OCI-LY7 (cell line): ENCODE results near the gene GNAL. TPM values are rescaled to one million over a fixed set of nuclear protein-coding genes. Genes with fewer than 3 reads are reported as not detected.

Experiments
- BruUV-seq: library from RNA; stranded (reverse); fragments of 400-500 nt; replicated peaks from 2 replicates; lab custom pipeline; 2021; lab: Mats Ljungman, UMichigan
- CTCF ChIA-PET: fragments of 300-600 bp; sonication (Branson Sonifier 250); formaldehyde crosslinking; loops from one replicate; lab custom pipeline; 2022; ENCODE audit warnings: antibody characterized with exemption; ENCODE audit not compliant: unreplicated experiment; lab: Charles Lee
- POLR2A ChIA-PET: fragments of 300-600 bp; sonication (Branson Sonifier 250); formaldehyde crosslinking; loops from one replicate; lab custom pipeline; 2022; ENCODE audit warnings: antibody characterized with exemption; lab: Charles Lee
- DNase-seq: peaks from one replicate; pipeline ENCODE4 v3.0.0-alpha.2; 2015; ENCODE audit warnings: low spot score
- H2AFZ ChIP-seq: fragments of 200-600 bp; sonication (generic), shearing (Covaris generic); 2 replicates; pipeline ENCODE4 v1.6.1; 2014; ENCODE audit warnings: mild to moderate bottlenecking, antibody characterized with exemption, low read length, moderate library complexity
- H3K27ac ChIP-seq: fragments of 200-600 bp; sonication (generic); 2 replicates; pipeline ENCODE4 v1.5.1; 2014; ENCODE audit warnings: mixed run types, low read depth, mild to moderate bottlenecking, moderate library complexity, low read length, inconsistent platforms; ENCODE audit not compliant: poor library complexity, severe bottlenecking
- H3K36me3 ChIP-seq: fragments of 200-600 bp; sonication (generic); 2 replicates; pipeline ENCODE4 v1.6.1; 2014; ENCODE audit warnings: mild to moderate bottlenecking, antibody characterized with exemption, low read length, moderate library complexity, mixed read lengths; ENCODE audit not compliant: insufficient read depth
- H3K4me1 ChIP-seq: fragments of 200-600 bp; sonication (generic); 2 replicates; pipeline ENCODE4 v1.5.1; 2014; ENCODE audit warnings: mild to moderate bottlenecking, low read length; ENCODE audit not compliant: insufficient read depth, poor library complexity, severe bottlenecking
- H3K4me2 ChIP-seq: fragments of 200-600 bp; sonication (generic); 2 replicates; pipeline ENCODE4 v1.6.1; 2014; ENCODE audit warnings: mild to moderate bottlenecking, low read length
- H3K4me3 ChIP-seq: fragments of 200-600 bp; sonication (generic); 2 replicates; pipeline ENCODE4 v1.5.1; 2014; ENCODE audit warnings: mild to moderate bottlenecking, low read depth, low read length; ENCODE audit not compliant: poor library complexity, severe bottlenecking
- H3K79me2 ChIP-seq: fragments of 200-600 bp; sonication (generic); 2 replicates; pipeline ENCODE4 v1.6.1; 2016; ENCODE audit warnings: low read depth, mild to moderate bottlenecking, low read length, moderate library complexity, mixed read lengths; ENCODE audit not compliant: insufficient read depth
- H3K9me2 ChIP-seq: fragments of 200-600 bp; sonication (generic); 2 replicates; pipeline ENCODE4 v1.6.1; 2016; ENCODE audit warnings: mild to moderate bottlenecking, low read length, mixed read lengths; ENCODE audit not compliant: insufficient read depth
- H3K9me3 ChIP-seq: fragments of 200-600 bp; sonication (generic); 2 replicates; pipeline ENCODE4 v1.6.1; 2014; ENCODE audit warnings: mild to moderate bottlenecking, mixed run types, low read length, mixed read lengths
- H4K20me1 ChIP-seq: fragments of 200-600 bp; sonication (generic); 2 replicates; pipeline ENCODE4 v1.6.1; 2014; ENCODE audit warnings: mild to moderate bottlenecking, antibody characterized with exemption, low read length, moderate library complexity, mixed read lengths; ENCODE audit not compliant: insufficient read depth
- CTCF ChIP-seq: fragments of 200-600 bp; sonication (generic); conservative IDR thresholded peaks from 2 replicates; pipeline ENCODE4 v1.5.1; 2014; ENCODE audit warnings: mild to moderate bottlenecking, antibody characterized with exemption, low read length, moderate library complexity, mixed read lengths
- EZH2phosphoT487 ChIP-seq: fragments of 200-600 bp; sonication (generic); IDR thresholded peaks from 2 replicates; pipeline ENCODE4 v1.6.1; 2018; ENCODE audit warnings: low read depth, borderline replicate concordance, mild to moderate bottlenecking, mixed run types, antibody characterized with exemption, low read length, moderate library complexity, mixed read lengths
- intact Hi-C: fragments of 100-400 bp; cut with micrococcal nuclease; formaldehyde crosslinking; loops from one replicate; pipeline ENCODE4 v1.10.0; 2022; ENCODE audit not compliant: unreplicated experiment
- total RNA-seq, 2 experiments: library from RNA; depleted of rRNA in 1 of 2; stranded (reverse); fragments of >200 nt in 1 of 2; shearing (Covaris generic) in 1 of 2; gene quantifications; 2 replicates each; pipeline ENCODE4 v1.2.3, GENCODE V29; 2014 to 2022

Gene GNAL
- total RNA-seq, 2 experiments from 2014 or later: 0.03 to 0.25 TPM

GRCh38 chr18:11808001-11808855, 119.2 kb downstream of the GNAL start:
- intact Hi-C loops: no loop called here
- no TSS peak for BruUV-seq
- H4K20me1 ChIP-seq: no peaks in the 10 kb centered on the region
- POLR2A ChIA-PET: no interaction called here
- no peak overlapping the region for H3K4me2 ChIP-seq
- DNase-seq: no peak
- TF ChIP-seq CTCF (no peak), EZH2phosphoT487 (no peak)
- H3K4me1 ChIP-seq: no peaks in the 10 kb centered on the region
- no peak overlapping the region for H3K4me3 ChIP-seq
- no peak overlapping the region for H3K27ac ChIP-seq
- no peaks in the 10 kb centered on the region for H3K9me3 ChIP-seq
- H3K9me2 ChIP-seq: no peaks in the 10 kb centered on the region
- H3K79me2 ChIP-seq: no peaks in the 10 kb centered on the region
- CTCF ChIA-PET: no interaction called here
- H3K36me3 ChIP-seq: no peaks in the 10 kb centered on the region
- H2AFZ ChIP-seq: no peak overlapping the region

GRCh38 chr18:11809895-11810294, 120.8 kb downstream of the GNAL start:
- intact Hi-C loops: no loop called here
- Histone ChIP-seq H4K20me1 (no peaks in the 10 kb centered on the region), H3K36me3 (no peaks in the 10 kb centered on the region), H3K4me2 (no peak overlapping the region), H3K4me1 (no peaks in the 10 kb centered on the region), H3K9me3 (no peaks in the 10 kb centered on the region), H3K9me2 (no peaks in the 10 kb centered on the region), H2AFZ (no peak overlapping the region), H3K79me2 (no peaks in the 10 kb centered on the region), H3K4me3 (no peak overlapping the region), H3K27ac (no peak overlapping the region)
- TF ChIP-seq CTCF (no peak), EZH2phosphoT487 (no peak)
- no TSS peak for BruUV-seq
- CTCF ChIA-PET: no interaction called here
- POLR2A ChIA-PET: interaction anchor here (0.6 kb wide), 1 partner anchor 707 kb away, joined by 3 read pairs; no protein-coding TSS in a partner anchor
- no peak for DNase-seq

GRCh38 chr18:11810379-11810778, 121.3 kb downstream of the GNAL start:
- DNase-seq: no peak
- Histone ChIP-seq H3K9me2 (no peaks in the 10 kb centered on the region), H3K27ac (no peak overlapping the region), H4K20me1 (no peaks in the 10 kb centered on the region), H3K79me2 (no peaks in the 10 kb centered on the region), H3K4me1 (no peaks in the 10 kb centered on the region), H3K4me2 (no peak overlapping the region), H3K4me3 (no peak overlapping the region), H2AFZ (no peak overlapping the region), H3K9me3 (no peaks in the 10 kb centered on the region), H3K36me3 (no peaks in the 10 kb centered on the region)
- POLR2A ChIA-PET: no interaction called here
- no peak for TF ChIP-seq EZH2phosphoT487
- BruUV-seq: no TSS peak
- intact Hi-C loops: no loop called here
- CTCF ChIA-PET: no interaction called here
